Bronchial epithelial cell (primary cell): Measurements from ENCODE around the gene ANKH. TPM values are rescaled to one million over a fixed set of nuclear protein-coding genes. Genes with fewer than 3 reads are reported as not detected.

Experiments used
- DNase-seq: peaks from one replicate; pipeline ENCODE4 v3.0.0-alpha.2; 2010; ENCODE audit warnings: low read depth
- FAIRE-seq: peaks from 2 replicates; lab custom pipeline; 2011; peaks lifted over from hg19 to GRCh38; lab: Jason Lieb, UNC
- H3K27me3 ChIP-seq: 2 replicates; pipeline ENCODE4 v1.5.1; 2011; ENCODE audit warnings: low read length; ENCODE audit not compliant: control insufficient read depth, insufficient read depth
- H3K36me3 ChIP-seq: 2 replicates; pipeline ENCODE4 v1.5.1; 2011; ENCODE audit warnings: low read length; ENCODE audit not compliant: control insufficient read depth, insufficient read depth
- H3K4me3 ChIP-seq: 2 replicates; pipeline ENCODE4 v1.5.1; 2011; ENCODE audit warnings: mild to moderate bottlenecking, low read depth, low read length, control low read depth
- total RNA-seq: library from RNA; depleted of rRNA; stranded (reverse); fragments of >200 nt; gene quantifications from 2 replicates; pipeline ENCODE4 v1.2.1, GENCODE V29; 2014
- TF ChIP-seq, protein P1 (sequence below): IDR thresholded peaks from 2 replicates; pipeline ENCODE4 v1.5.1; 2011; ENCODE audit warnings: mild to moderate bottlenecking, moderate library complexity, low read length, control low read depth, inconsistent platforms; ENCODE audit not compliant: insufficient read depth, severe bottlenecking

ANKH gene
- total RNA-seq, 1 donor from 2014 or later = 12.9 TPM

DNA sequence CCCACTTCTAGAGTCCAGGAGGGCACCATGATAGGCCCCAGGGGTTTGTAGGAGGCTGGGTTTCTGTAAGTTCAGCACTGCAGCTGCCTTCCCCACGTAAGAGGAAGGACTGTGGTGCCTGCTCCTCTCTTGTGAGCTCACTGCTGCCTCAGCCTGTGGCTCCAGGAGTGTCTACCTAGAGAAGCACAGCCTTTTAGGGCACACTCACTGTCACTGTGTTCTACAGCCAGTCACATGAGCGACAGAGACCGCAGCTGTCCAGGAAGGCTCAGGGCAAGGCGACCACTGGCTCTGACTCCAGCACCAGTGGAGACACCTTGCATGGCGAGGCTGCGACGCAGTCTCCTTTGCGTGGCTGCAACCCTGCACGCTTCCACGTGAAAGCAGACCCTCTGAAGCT, 134.3 kb downstream of the ANKH start:
- no peak for DNase-seq
- Histone ChIP-seq H3K27me3 (no peaks in the 10 kb centered on the region), H3K4me3 (no peak overlapping the region), H3K36me3 (peaks cover 6% of the 10 kb centered on the region)
- TF ChIP-seq, protein P1, sequence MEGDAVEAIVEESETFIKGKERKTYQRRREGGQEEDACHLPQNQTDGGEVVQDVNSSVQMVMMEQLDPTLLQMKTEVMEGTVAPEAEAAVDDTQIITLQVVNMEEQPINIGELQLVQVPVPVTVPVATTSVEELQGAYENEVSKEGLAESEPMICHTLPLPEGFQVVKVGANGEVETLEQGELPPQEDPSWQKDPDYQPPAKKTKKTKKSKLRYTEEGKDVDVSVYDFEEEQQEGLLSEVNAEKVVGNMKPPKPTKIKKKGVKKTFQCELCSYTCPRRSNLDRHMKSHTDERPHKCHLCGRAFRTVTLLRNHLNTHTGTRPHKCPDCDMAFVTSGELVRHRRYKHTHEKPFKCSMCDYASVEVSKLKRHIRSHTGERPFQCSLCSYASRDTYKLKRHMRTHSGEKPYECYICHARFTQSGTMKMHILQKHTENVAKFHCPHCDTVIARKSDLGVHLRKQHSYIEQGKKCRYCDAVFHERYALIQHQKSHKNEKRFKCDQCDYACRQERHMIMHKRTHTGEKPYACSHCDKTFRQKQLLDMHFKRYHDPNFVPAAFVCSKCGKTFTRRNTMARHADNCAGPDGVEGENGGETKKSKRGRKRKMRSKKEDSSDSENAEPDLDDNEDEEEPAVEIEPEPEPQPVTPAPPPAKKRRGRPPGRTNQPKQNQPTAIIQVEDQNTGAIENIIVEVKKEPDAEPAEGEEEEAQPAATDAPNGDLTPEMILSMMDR = no peak
- FAIRE-seq = no peak

DNA sequence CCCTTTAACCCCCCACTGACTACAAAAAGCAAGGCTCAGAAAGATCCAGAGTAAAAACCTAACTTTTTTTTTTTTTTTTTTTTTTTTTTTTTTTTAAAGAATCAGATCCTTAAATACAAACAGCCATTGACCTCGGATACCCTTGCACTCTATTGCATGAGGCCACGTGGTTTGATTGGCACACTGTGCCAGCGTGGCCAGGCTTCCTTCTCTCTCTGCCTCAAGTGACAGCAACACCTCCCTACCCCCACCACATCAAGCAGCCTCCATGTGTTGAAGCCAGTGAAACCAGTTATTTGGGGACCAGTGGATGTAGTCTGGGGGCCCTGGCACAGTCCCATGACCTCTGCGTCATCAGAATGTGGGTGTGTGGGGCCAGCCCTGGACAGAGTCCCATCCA, 135.6 kb downstream of the ANKH start:
- FAIRE-seq (no peak), DNase-seq (no peak)
- Histone ChIP-seq H3K4me3 (no peak overlapping the region), H3K27me3 (no peaks in the 10 kb centered on the region), H3K36me3 (peaks cover 2% of the 10 kb centered on the region)
- TF ChIP-seq, protein P1 = no peak

DNA sequence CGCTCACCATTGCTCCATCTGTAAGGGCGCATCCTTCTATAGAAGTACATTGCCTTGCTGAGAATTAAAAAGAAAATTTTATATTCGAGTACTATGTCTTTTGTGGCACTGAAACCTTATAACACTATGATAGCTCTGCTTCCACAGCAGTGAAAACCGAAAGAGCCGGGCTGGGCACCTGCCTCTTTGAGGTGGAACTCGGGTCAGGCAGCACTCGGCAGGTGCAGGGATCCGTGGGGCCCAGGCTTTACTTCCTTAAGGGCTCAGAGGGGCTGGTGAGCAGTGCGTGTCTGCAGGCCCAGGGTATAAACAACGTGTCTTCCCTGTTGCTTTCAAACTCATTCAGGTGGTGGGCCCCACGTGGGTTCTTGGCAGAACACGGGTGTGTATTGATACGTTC, 137.2 kb downstream of the ANKH start:
- Histone ChIP-seq H3K36me3 (peaks cover 1% of the 10 kb centered on the region), H3K4me3 (no peak overlapping the region), H3K27me3 (no peaks in the 10 kb centered on the region)
- DNase-seq = no peak
- TF ChIP-seq, protein P1 = no peak
- no peak for FAIRE-seq

DNA sequence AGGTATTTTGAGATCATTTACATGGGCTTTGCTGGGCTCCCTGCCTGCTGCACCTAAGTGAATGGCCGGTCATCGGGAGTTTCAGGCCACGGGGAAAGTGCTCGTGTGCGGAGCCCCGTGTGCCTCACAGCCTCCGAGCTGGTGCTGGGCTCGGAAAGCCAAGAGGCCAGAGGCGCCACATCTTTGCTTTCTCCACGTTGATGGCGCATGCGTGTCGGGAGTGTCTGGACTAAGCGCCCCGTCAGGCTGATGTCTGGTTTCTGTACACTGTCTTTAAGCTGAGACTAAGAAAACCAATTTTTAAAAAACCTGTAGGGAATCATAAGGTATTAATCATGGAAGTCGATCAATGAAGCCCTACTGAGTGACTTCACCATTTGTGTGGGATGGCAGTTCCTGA, 137.9 kb downstream of the ANKH start:
- Histone ChIP-seq H3K27me3 (no peaks in the 10 kb centered on the region), H3K36me3 (peaks cover 1% of the 10 kb centered on the region), H3K4me3 (no peak overlapping the region)
- TF ChIP-seq, protein P1 = no peak
- FAIRE-seq (no peak), DNase-seq (no peak)

DNA sequence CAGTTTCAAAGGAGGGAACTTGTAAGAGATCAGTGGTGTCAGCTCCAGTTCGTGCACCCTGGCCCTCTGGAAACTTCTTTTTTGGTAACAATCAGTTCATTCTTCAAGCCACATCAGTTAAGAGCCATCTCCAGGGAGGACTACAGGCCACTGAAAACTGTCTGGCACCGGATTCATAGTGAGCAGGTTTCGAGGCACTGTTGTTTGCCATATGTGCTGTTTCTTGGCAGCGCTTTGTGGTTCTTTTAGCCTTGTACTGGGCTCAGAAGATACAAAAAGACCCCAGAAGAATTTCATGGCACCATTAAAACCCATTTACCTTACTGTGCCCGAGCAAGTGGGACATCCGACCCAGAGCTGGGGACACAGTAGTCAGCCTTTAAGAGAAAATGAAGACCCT, 138.6 kb downstream of the ANKH start:
- TF ChIP-seq, protein P1 = no peak
- Histone ChIP-seq H3K36me3 (no peaks in the 10 kb centered on the region), H3K4me3 (no peak overlapping the region), H3K27me3 (no peaks in the 10 kb centered on the region)
- FAIRE-seq = no peak
- no peak for DNase-seq

DNA sequence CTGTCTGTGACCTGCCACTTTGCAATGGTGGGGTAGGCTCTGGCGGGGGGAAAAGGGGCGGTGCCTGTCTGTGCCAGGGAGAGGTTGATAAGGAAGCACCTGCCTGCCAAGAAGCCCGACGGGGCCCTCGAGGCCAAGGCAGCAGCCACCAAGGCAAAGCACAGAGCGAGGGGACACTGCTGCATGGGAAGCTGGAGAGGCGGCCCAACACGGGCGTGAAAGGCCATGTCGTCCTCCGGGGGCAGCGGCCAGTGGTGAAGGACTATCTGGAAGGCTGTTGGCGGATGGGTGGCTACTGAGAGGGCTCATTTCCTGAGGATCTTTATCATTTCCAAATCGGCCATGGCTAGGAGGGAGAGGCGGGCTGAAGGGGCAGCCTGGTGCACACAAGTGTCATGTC, 140.7 kb downstream of the ANKH start:
- Histone ChIP-seq H3K4me3 (no peak overlapping the region), H3K27me3 (no peaks in the 10 kb centered on the region), H3K36me3 (peaks cover 2% of the 10 kb centered on the region)
- TF ChIP-seq, protein P1 = no peak
- FAIRE-seq = no peak
- no peak for DNase-seq
